ENCODE data around the gene DISP3.
"Not testable (repeated sequence)": the region's sequence is repeated elsewhere in the genome, so short reads cannot be mapped to it uniquely, and the experiment has no call there.

Gene DISP3

DNA sequence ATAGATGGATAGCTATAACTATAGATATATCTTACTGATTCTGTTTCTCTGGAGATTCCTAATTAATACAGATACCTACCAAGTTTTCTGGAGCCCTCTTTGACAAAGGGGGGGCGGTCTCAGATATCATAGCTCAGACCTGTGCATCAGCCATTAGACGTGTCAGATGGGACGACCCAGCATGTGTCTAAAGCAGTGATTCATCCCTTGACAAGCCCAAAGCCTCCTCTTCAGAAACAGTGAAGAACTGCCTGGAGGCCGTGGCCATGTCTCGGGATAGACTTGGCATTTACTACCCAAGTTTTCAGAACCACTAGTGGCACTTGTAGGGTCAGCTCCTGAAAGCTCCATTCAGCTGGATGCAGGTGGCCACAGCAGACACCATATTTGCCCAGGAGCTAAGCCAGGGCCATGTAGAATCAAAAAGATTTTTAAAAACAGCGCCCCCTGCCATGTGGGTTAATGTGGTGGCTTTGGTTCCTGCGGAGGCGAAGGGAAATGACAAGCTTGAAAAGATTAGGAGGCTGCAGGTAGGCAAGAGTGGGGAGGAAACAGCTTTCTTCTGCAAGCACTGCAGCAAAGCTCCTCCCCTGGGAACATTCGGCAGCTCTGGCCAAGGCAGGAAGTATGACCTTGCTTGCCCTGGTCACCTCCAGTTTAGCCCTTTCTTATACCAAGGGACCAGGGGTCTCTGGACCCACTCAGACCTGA is 93.1 kb downstream of the DISP3 start:
- no peak for DNase-seq (ENCODE audit: low read depth in 4 of 4, low spot score in 1 of 4)

DNA sequence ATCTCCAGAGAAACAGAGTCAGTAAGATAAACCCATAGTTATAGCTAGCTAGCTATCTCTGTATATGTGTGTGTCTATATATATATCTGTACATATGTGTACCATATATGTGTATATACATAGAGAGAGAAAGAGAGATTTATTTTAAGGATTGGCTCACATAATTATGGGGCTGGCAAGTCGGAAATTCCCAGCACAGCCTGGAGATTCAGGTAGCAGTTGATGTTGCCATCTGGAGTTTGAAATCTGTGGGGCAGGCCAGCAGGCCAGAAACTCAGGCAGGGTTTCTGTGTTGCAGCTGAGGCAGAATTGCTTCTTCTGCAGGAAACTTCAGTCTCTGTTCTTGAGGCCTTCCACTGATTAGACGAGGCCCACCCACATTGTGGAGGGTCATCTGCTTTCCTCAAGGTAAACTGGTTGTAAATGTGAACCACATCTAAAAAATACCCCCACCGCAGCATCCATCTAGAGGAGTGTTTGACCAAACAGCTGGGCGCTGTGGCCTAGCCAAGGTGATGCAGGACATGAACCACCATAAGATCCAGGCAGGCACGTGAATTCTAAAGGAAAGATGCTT is 94.2 kb downstream of the DISP3 start:
- no peak for DNase-seq (ENCODE audit: low read depth in 4 of 4, low spot score in 1 of 4)

DNA sequence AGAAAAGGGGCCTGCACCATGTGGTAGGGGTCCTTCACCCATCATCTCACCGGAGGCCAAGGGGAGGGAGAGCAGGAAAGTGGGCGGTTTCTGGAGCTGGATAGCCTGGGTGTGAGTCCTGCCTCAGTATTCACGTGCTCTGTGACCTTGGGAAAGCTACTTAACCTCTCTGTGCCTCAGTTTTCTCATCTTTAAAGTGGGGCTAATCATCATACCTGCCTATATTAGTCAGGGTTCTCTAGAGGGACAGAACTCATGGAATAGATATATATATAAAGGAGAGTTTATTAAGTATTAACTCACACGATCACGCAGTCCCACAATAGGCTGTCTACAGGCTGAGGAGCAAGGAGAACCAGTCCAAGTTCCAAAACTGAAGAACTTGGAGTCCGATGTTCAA is 96.6 kb downstream of the DISP3 start:
- no peak for DNase-seq (ENCODE audit: low read depth in 4 of 4, low spot score in 1 of 4)

DNA sequence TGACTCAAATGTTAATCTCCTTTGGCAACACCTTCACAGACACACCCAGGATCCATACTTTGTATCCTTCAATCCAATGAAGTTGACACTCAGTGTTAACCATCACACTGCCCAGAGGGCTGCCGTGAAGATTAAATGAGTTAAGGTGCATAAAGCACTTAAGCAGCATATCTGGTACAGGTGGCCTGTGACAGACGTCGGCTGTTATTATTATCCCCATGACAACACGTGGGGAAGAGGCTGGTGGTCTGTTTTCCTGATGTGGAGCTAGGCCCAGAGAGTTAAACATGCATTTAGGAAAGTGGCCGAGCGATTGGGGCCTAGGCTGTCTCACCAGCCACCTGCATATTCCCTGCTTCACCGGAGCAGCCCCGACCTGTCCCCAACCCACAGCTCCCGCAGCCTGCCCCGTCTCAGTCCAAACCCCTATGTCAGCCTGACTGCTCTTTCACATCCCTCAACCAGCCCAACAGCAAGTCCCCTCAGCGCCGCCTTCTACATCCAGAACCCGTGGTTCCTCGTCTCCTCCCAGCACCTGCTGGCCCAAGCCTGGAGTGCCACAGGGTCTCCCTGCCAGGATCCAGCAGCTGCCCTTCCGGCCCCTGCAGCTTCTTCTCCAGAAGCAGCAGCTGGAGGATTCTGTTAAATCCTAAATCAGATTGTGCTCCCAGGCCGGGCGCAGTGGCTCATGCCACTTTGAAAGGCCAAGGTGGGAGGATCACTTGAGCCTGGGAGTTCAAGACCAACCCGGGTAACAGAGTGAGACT is 97.3 kb downstream of the DISP3 start:
- no peak for DNase-seq (ENCODE audit: low read depth in 4 of 4, low spot score in 1 of 4)

DNA sequence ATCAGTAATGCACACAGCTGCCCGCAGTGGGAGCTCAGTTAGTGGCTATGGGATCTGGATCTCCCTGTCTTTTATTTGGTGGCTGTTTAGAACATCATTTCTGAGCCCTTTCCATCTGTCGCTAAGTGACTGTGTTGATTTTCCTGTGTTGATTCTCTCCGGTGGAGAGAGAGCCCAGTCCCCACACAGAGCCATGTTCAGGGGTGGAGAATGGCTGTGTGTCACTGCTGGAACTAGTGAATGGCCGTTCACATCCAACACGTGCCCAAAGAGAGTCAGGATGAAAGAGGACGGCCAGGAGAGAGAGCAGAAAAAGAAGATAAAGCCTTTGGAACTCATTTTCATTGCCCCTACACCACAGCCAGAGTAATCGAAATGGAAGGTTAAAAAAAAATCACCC is 99.0 kb downstream of the DISP3 start:
- DNase-seq (ENCODE audit: low read depth in 4 of 4, low spot score in 1 of 4) = no peak

DNA sequence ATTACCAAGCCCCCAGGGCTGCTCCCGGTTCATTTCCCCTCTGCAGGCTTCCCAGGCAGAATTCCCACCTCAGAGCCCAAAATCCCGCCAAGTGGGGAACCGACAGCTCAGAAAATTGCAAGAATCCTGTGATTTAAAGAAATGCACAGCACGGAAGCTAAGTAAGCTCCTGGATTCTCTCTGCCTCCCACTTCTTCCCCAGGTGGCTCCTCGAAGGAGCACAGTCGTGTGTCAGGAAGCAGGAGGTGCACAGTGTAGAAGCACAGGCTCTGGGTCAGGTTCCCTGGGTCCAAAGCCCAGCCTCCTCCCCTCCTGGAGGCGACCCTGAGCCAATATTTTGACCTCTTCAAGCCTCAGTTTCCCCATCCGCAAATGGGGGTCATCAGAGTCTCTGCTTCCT is 100.6 kb downstream of the DISP3 start:
- DNase-seq (ENCODE audit: low read depth in 4 of 4, low spot score in 1 of 4) = no peak

DNA sequence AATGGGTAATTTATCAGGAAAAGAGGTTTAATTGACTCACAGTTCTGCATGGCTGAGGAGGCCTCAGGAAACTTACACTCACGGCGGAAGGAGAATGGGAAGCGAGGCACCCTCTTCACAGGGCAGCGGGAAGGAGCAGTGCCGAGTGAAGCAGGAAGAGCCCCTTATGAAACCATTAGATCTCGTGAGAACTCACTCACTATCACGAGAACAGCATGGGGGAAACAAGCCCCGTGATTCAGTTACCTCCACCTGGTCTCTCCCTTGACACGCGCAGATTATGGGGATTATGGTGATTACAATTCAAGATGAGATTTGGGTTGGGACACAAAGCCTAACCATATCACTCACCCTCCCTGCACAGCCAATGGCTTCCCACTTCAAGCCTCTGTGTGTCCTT is 101.1 kb downstream of the DISP3 start:
- not testable (repeated sequence) for DNase-seq (ENCODE audit: low read depth in 4 of 4, low spot score in 1 of 4)

DNA sequence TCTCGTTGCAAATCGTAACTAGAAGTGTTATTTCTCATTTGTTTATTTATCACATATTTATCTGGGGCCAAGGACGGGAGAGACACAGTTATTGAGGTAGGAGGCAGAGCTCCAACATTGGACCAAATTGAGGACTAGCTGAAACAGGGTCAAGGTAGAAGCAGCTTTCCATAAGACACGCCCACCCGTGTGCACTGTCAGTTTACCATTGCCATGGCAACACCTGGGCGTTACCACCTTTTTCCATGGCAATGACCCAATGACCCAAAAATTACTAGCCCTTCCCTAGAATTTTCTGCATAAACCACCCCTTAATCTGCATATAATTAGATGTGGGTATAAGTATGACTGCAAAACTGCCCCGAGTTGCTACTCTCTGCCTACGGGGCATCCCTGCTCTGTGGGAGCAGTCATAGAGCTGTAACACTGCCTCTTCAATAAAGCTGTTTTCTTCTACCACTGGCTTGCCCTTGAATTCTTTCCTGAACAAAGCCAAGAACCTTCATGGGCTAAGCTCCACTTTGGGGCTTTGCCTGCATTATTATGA is 102.6 kb downstream of the DISP3 start:
- DNase-seq (ENCODE audit: low read depth in 4 of 4, low spot score in 1 of 4) = no peak

DNA sequence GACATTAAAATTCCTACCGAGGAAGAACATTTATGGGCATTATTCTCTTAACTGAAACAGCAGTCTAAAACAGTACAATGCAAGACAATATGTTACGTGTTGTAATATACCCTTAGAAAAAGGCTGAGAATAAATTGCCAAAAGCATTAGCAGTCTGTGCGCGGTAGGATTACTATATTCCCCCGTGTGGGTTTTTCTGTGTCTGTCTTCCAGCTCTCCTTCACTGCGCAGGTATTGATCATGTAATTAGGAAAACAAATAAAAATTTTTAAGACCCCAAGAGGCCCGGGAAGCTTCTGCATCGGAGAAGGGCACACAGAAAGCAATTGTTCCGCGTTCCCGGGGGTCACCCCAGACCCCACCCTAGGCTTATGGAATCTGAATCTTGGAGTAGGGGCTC is 106.4 kb downstream of the DISP3 start:
- DNase-seq (ENCODE audit: low read depth in 4 of 4, low spot score in 1 of 4) = no peak

Data from stimulated activated CD4-positive, alpha-beta T cell treated with anti-CD3 and anti-CD28 coated beads, Interleukin-1b, Interleukin-23, amount 100 ng/mL, for 24 hours (primary cell).